ENCODE measurements around the gene PHF21A.
A peak's percentile ranks its signal among the peaks of the same experiment; 100 is the strongest.
"Not testable (repeated sequence)": the region's sequence is repeated elsewhere in the genome, so short reads cannot be mapped to it uniquely, and the experiment has no call there.

PHF21A gene

GRCh38 chr11:45985212-45985611 is 136.0 kb downstream of the PHF21A start:
- DNase-seq (ENCODE audit: low read depth in 2 of 2, low spot score in 1 of 2): no peak

DNA sequence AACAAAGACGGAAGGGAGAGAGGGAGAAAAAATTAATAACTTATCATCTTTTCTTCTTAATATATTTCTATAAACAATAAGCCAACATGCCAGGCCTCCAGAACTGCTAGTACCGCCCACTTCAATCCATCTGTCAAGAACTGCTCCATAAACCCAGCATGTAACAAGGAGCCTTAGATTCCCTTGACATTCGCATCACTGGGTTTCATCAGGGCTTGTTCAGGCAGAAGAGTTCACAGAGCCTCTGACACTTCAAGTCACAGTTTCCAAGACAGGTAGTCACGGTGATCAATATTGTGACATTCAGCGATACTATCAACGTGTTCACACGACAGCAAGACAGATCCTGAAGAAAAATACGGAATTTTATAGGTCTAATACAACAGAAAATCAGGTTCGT is 137.1 kb downstream of the PHF21A start:
- no peak for DNase-seq (ENCODE audit: low read depth in 2 of 2, low spot score in 1 of 2)

DNA sequence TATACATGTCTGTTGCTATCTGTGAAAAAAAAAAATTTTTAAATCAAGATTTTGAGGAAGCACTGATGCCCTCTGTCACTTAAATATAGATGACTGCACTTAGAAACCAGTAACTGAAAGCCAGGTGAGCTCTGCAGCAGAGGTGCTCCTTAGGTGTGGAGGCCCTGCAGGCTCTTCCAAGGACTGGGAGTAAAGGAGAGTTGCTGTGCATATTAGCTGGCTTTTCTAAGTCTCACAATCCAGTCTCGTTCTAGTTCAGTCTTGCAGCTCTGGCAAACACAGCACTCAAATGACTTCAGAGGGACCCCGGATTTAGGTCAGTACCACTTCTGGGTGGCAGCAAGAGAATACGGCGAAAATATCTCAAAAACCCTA is 137.8 kb downstream of the PHF21A start:
- no peak for DNase-seq (ENCODE audit: low read depth in 2 of 2, low spot score in 1 of 2)

DNA sequence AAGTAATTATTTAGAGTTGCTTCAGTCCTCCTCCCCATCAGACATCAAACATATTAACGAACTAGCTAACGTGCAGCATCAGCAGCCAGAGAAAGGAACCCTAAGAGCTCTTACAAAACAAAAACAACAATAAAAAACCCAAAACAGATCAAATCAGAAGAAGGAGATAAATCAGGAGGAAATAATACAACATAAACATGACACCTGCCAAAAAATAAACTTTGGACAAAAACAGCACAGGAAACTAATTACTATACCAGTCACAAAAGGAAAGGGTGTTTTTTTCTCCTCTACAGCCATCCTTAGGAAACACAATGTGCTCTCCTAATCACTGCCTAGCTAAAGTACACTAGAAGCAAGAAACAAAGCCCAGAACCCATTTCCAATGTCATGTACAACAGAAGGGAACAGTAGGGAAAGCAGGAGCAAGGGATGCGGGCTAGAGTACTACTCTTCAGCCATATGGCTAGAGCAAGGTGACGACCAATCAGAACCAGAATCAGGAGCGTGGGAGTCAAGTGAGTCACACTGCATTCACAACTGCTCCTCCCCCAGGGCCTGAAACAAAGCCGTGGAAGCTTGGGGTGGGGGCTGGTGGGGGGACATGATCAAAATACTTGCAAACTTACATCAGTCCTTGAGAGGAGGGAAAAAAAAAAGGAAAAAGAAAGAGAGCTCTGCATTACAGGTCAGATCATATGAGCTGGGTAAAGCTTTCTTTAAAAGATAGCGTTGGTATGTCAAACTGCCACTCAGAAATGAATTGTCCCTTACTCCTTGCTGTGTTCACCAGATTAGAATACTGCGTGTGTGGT is 138.4 kb downstream of the PHF21A start:
- no peak for DNase-seq (ENCODE audit: low read depth in 2 of 2, low spot score in 1 of 2)

DNA sequence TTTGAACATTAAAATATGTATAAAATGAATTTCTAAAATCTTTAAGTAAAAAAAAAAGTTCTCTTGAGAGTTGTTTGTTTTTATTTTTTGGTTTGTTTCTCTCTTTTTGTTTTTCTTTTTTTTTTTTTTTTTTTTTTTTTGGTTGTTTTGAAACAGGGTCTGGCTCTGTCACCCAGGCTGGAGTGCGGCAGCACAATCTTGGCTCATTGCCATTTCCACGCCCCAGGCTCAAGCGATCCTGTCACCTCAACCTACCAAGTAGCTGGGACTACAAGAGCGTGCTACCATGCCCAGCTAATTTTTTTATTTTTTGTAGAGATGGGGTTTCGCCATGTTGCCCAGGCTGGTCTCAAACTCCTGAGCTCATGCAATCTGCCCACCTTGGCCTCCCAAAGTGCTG is 139.4 kb downstream of the PHF21A start:
- not testable (repeated sequence) for DNase-seq (ENCODE audit: low read depth in 2 of 2, low spot score in 1 of 2)

GRCh38 chr11:45974806-45975205 is 146.4 kb downstream of the PHF21A start:
- DNase-seq (ENCODE audit: low read depth in 2 of 2, low spot score in 1 of 2): no peak

- DNase-seq (ENCODE audit: low read depth in 2 of 2, low spot score in 1 of 2): no peak
Measured at GRCh38 chr11:45973601-45974000, 147.7 kb downstream of the PHF21A start.

DNA sequence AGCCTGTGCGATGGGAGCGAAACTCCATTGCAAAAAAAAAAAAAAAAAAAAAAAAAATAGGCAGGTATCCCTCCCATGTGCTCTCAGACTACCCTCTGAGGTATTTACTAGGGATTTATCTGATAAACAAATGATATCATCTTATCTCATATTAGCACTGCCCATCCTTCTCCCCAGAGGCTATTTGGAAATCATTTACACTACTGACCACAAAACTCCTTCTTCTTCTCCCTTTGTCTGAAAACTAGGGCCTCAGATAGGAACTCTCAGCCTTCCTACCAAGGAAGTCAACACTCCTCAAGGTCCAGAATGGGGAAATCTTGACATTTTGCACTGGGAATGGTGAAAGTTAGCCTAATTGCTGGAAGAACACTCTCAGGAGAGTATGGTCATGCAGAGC is 152.4 kb downstream of the PHF21A start:
- no peak for DNase-seq (ENCODE audit: low read depth in 2 of 2, low spot score in 1 of 2)

- DNase-seq (ENCODE audit: low read depth in 2 of 2, low spot score in 1 of 2): no peak
Measured at GRCh38 chr11:45967506-45967905, 153.7 kb downstream of the PHF21A start.

DNA sequence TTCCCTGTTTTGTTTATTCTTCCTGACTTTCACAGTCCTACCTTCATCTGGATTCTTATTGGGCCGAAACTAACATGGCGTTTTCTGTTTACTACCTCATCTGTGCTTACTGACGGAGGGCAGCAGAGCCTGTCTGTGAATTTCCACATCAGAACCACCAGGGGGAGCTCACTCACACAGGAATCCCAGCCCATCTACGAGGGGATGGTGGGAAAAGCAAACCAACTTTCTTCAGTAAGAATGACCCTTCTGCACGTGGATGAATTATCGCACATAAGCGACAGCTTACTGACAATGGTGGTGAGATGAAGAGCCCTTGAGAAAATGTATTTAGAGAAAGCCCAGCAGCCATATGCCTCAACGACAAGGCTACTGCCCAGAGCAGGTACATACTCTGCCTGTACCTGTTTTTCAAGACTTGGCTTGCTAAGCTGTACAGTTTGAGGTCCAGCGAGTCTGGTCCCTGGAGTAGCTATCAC is 156.3 kb downstream of the PHF21A start:
- peak; percentile 7 to 16 for DNase-seq (ENCODE audit: low read depth in 2 of 2, low spot score in 1 of 2)

DNA sequence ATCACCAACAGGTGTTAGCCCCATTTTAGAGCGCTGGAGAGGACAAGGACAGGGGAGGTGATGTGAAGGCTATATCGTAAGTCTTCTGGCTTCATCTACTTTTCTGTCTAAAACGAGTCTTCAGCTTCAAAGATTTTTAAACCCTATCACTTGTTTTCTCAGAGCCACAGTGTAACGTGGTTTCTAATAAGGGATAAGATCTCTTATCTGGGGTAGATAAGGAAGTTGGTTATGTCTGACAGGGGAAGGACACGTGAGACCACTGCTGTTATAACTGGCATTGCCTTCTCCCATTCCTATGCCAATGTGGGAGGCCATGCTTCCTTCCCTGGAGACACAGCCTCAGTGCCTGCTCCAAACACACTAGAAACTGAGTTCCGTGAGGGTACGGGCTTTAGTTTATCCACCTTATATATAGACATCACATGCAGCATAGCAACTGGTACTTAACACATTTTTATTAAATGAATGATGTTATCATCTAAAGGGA is 159.5 kb downstream of the PHF21A start:
- no peak for DNase-seq (ENCODE audit: low read depth in 2 of 2, low spot score in 1 of 2)

DNA sequence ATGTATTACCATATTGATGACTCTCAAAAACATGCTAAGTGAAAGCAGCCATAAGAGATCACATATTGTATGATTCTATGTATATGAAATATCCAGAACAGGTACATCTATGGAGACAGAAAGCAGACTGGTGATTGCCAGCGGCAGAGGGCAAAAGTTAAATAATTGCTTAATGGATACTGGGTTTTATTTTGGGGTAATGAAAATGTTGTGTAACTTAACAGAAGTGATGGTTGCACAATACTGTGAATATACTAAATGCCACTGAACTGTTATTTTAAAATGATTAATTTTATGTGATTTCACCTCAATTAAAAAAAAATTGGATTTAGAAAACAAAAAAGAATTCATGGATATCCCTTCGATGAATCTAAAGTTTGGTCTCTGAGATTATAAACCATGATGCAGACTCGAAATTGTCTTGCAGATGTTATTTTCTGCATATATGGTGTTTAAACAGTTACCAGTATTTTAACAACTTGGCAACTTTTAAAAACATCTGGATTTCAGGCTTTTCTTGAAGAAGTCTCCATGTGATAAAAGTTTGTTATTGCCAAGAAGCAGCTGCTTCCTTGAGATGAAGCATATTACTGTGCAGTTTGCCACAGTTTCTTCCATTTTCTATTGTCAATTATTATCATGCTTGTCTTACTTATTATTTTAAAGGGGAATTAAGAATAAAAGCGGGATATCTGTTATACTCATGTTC is 160.7 kb downstream of the PHF21A start:
- DNase-seq (ENCODE audit: low read depth in 2 of 2, low spot score in 1 of 2): no peak

GRCh38 chr11:45959851-45960250 is 161.4 kb downstream of the PHF21A start:
- no peak for DNase-seq (ENCODE audit: low read depth in 2 of 2, low spot score in 1 of 2)

DNA sequence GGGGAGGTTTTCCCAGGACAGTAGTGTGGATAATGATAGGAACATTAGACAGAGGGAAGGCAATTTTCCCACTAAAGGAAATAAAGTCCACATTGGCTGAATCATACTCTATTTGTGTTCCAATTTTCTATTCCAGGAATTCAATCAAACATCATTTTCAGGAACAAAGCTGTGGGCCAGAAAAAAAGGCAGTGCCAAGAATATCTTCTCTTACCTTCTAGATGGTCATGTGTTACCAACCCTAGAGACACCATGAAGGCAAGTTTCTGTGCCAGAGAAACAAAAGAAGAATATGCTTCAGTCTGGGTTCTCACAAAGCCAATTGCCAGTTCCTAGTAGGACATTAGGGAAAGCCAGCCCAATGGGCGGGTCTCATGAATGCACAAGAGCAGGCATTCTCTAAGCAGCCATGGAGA is 171.3 kb downstream of the PHF21A start:
- DNase-seq (ENCODE audit: low read depth in 2 of 2, low spot score in 1 of 2): no peak

DNA sequence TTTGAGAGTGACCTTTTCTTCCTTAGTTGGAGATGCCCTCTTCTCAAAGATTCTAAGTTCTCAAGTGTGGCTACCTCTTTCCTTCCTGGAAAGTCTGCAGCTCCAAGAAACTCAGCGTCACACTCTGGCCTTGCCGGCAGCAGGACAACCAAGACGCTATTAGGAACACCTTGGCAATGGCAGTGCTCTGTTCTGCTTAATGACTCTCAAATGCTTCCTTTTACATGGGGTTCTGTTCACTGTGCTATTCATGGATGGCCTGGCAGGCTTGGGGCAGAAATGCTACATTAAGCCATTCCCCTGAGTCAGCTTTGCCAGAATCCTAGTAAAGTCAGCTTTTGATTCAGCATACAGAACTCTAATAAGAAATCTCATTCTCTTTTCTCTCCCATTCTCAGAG is 172.9 kb downstream of the PHF21A start:
- no peak for DNase-seq (ENCODE audit: low read depth in 2 of 2, low spot score in 1 of 2)

DNA sequence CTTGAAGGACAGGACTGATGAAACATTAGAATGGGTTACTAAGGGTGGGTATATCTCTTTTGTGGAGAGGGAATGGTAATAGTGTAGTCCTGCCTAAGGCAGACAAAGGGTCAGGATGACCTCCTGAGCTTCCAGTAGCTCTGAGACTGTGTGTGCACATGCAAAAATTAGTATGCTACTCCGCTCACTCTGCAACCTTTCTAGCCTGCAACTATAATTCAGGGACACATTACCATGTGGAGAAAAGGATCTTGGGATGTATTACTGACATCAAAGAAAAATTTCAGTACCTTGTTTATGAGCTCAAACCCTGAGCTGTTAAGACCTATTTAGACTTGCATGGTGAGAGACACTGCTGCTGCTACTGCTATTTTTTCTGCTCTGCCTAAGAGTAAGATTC is 173.4 kb downstream of the PHF21A start:
- no peak for DNase-seq (ENCODE audit: low read depth in 2 of 2, low spot score in 1 of 2)

GRCh38 chr11:45945397-45945999 is 175.8 kb downstream of the PHF21A start:
- DNase-seq (ENCODE audit: low read depth in 2 of 2, low spot score in 1 of 2): no peak

DNA sequence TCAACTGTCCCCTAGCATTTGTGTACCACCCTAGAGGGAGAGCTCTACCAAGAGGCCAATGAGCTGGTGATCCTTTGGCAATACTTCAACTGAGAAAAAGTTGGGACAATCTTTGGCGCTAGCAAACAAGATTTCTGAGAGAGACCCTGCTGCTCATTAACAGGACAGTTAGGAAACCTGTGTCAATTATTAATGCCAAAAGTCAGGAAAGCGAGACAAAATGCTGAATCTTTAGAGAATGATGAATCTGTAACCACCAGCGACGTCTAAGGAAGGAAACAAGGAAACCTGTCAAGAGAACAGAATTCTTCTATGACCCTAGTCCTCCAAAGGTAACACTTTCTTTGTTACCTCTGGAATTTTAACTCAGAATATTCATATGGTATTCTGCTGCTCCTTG is 178.9 kb downstream of the PHF21A start:
- no peak for DNase-seq (ENCODE audit: low read depth in 2 of 2, low spot score in 1 of 2)

DNA sequence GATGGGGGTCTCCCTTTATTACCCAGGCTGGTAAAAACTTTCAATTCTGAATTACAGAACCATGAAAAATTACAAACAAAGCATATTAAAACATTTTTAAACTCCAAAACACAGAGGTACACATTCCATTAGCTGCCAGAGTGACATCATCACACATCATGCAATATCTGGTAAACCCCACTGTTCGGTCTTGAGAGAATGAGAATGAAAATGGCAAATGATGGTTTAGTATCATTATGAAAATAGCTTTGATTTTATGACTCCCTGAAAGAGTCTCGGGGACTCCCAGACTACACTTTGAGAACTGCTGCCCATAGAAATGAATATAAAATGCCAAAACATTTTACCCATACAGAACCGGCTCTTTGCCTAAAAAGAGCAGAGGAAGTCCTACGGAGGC is 180.0 kb downstream of the PHF21A start:
- DNase-seq (ENCODE audit: low read depth in 2 of 2, low spot score in 1 of 2): no peak

DNA sequence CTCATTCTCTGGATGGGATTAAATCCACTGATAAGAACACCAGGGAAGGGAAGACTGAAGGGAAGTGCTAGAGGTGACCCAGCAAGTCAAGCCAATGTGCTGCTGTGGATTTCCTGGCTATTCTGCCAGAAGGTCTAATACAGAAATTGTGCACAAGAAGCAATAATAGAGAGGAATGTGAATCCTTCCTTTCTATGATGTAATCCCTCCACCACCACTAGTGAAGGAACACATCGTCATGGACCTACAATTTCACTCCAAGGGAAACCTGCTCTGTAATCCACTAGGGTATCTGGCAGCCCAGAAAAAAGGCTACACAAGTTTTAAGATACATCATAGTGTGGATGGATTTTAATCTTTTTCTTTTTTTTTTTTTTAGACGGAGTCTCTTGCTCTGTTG is 181.4 kb downstream of the PHF21A start:
- no peak for DNase-seq (ENCODE audit: low read depth in 2 of 2, low spot score in 1 of 2)

GRCh38 chr11:45937916-45938315 is 183.3 kb downstream of the PHF21A start:
- no peak for DNase-seq (ENCODE audit: low read depth in 2 of 2, low spot score in 1 of 2)

DNA sequence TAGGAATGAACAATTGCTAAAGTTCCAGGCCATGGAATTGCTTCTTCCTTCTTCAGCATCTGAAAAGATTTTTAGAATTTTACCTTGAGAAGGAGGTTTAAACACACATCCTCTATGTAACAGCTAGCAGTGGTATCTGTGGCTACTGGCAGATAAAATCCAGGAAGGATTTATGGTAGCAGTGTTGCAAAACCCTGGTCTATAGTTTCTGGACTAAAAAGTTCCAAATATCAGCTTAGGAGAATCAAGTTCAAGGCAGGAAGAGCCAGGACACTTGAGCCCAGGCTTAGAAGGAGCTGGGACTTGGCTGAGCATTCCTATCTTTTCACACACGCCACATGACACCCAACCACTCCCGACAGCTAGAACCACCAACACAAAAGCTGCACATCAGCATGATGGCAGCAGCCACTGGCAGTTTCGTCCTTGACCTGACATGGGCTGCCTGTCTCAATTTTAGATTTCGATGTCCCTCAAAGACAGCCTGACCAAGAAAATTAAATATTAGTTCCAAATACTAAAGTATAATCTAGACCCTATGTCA is 184.7 kb downstream of the PHF21A start:
- DNase-seq (ENCODE audit: low read depth in 2 of 2, low spot score in 1 of 2): no peak

All from stimulated activated CD8-positive, alpha-beta memory T cell treated with anti-CD3 and anti-CD28 coated beads, Interleukin-4, amount 100 ng/mL, for 1 hour (primary cell).